Stimulated activated naive CD8-positive, alpha-beta T cell treated with anti-CD3 and anti-CD28 coated beads, Interleukin-15, amount 100 ng/mL, for 72 hours (primary cell): ENCODE data around the gene MAGOH.
"Not testable (repeated sequence)": the region's sequence is repeated elsewhere in the genome, so short reads cannot be mapped to it uniquely, and the experiment has no call there.

ENCODE experiments used
- ATAC-seq: fragments of 150-1000 bp; cut with Tn5 transposase; 2 replicates; pipeline ENCODE4 v1.10.0; 2021; ENCODE audit warnings: mild to moderate bottlenecking, moderate library complexity
- DNase-seq, 2 donors: peaks; one replicate each; pipeline ENCODE4 v3.0.0; 2021 to 2022
- H3K27ac Mint-ChIP-seq, 2 donors: one replicate each; pipeline ENCODE4 v1.8.0; 2022; ENCODE audit warnings: mild to moderate bottlenecking in 2 of 2, mixed read lengths in 2 of 2, moderate library complexity in 2 of 2
- H3K27me3 Mint-ChIP-seq: one replicate; pipeline ENCODE4 v1.8.0; 2022; ENCODE audit warnings: mixed read lengths
- H3K4me1 Mint-ChIP-seq: one replicate; pipeline ENCODE4 v1.8.0; 2022; ENCODE audit warnings: mild to moderate bottlenecking, mixed read lengths
- H3K4me3 Mint-ChIP-seq, 2 donors: one replicate each; pipeline ENCODE4 v1.8.0; 2022; ENCODE audit warnings: mild to moderate bottlenecking in 2 of 2, mixed read lengths in 2 of 2, moderate library complexity in 1 of 2
- H3K9me3 Mint-ChIP-seq, 2 donors: one replicate each; pipeline ENCODE4 v1.8.0; 2022; ENCODE audit warnings: mixed read lengths in 2 of 2

The MAGOH gene

GRCh38 chr1:53238197-53239155 lies at the start of gene MAGOH:
Gene MAGOH, minus strand, starts transcription at chr1:53238518. Its CDS starts 70 bp downstream, at chr1:53238448.
- H3K27ac Mint-ChIP-seq, result peak within 1 kb of the TSS; percentile 99
- ATAC-seq (peak; percentile 100), DNase-seq (peak; percentile 94 to 95)
- H3K4me3 Mint-ChIP-seq, result peak within 1 kb of the TSS; percentile 96 to 99
- H3K4me1 Mint-ChIP-seq, result peaks cover 35% of the 10 kb centered on the region
- no peaks in the 10 kb centered on the region for H3K27me3 Mint-ChIP-seq
- no peaks in the 10 kb centered on the region for H3K9me3 Mint-ChIP-seq

- Mint-ChIP-seq H3K4me3 (no peak overlapping the region), H3K4me1 (no peaks in the 10 kb centered on the region), H3K9me3 (no peaks in the 10 kb centered on the region), H3K27ac (peak overlapping the region; percentile 12 to 25), H3K27me3 (no peaks in the 10 kb centered on the region)
- ATAC-seq, result no peak
- DNase-seq, result no peak
These were observed 48.6 kb upstream of the MAGOH start for GRCh38 chr1:53286955-53287354.

- H3K27ac Mint-ChIP-seq, result no peak overlapping the region
- peak in 1 of 2 donors; percentile 73 for DNase-seq
- no peaks in the 10 kb centered on the region for H3K9me3 Mint-ChIP-seq
- no peaks in the 10 kb centered on the region for H3K4me1 Mint-ChIP-seq
- ATAC-seq, result peak; percentile 98
- H3K27me3 Mint-ChIP-seq, result no peaks in the 10 kb centered on the region
- H3K4me3 Mint-ChIP-seq, result peak overlapping the region in 1 of 2 donors; percentile 6
These were observed 47.8 kb upstream of the MAGOH start for GRCh38 chr1:53285969-53286760.

- ATAC-seq (no peak), DNase-seq (no peak)
- no peaks in the 10 kb centered on the region for H3K9me3 Mint-ChIP-seq
- H3K4me1 Mint-ChIP-seq, result no peaks in the 10 kb centered on the region
- H3K27me3 Mint-ChIP-seq, result no peaks in the 10 kb centered on the region
- no peak overlapping the region for H3K4me3 Mint-ChIP-seq
- H3K27ac Mint-ChIP-seq, result no peak overlapping the region
These were observed 47.2 kb upstream of the MAGOH start for GRCh38 chr1:53285546-53285945.

- no peaks in the 10 kb centered on the region for H3K27me3 Mint-ChIP-seq
- H3K9me3 Mint-ChIP-seq, result no peaks in the 10 kb centered on the region
- ATAC-seq (no peak), DNase-seq (no peak)
- no peak overlapping the region for H3K4me3 Mint-ChIP-seq
- H3K4me1 Mint-ChIP-seq, result no peaks in the 10 kb centered on the region
- H3K27ac Mint-ChIP-seq, result peak overlapping the region in 1 of 2 donors; percentile 58
These were observed 46.1 kb upstream of the MAGOH start for GRCh38 chr1:53284224-53285020.

- H3K4me3 Mint-ChIP-seq, ATAC-seq, H3K27ac Mint-ChIP-seq, H3K27me3 Mint-ChIP-seq, DNase-seq, H3K9me3 Mint-ChIP-seq, H3K4me1 Mint-ChIP-seq: not testable (repeated sequence)
These were observed 44.8 kb upstream of the MAGOH start for GRCh38 chr1:53283156-53283555.

- ATAC-seq (no peak), DNase-seq (no peak)
- no peaks in the 10 kb centered on the region for H3K27me3 Mint-ChIP-seq
- H3K4me1 Mint-ChIP-seq, result peaks cover 4% of the 10 kb centered on the region
- peak overlapping the region in 1 of 2 donors; percentile 87 for H3K27ac Mint-ChIP-seq
- H3K9me3 Mint-ChIP-seq, result no peaks in the 10 kb centered on the region
- no peak overlapping the region for H3K4me3 Mint-ChIP-seq
These were observed 42.8 kb upstream of the MAGOH start for GRCh38 chr1:53281133-53281532.

GRCh38 chr1:53280496-53280895 lies 42.2 kb upstream of the MAGOH start:
- Mint-ChIP-seq H3K9me3 (no peaks in the 10 kb centered on the region), H3K27ac (peak overlapping the region in 1 of 2 donors; percentile 59), H3K4me3 (no peak overlapping the region), H3K4me1 (peaks cover 4% of the 10 kb centered on the region), H3K27me3 (no peaks in the 10 kb centered on the region)
- ATAC-seq (no peak), DNase-seq (no peak)

- no peak for ATAC-seq
- no peaks in the 10 kb centered on the region for H3K9me3 Mint-ChIP-seq
- no peaks in the 10 kb centered on the region for H3K27me3 Mint-ChIP-seq
- no peak for DNase-seq
- no peak overlapping the region for H3K4me3 Mint-ChIP-seq
- peak overlapping the region in 1 of 2 donors; percentile 59 for H3K27ac Mint-ChIP-seq
- H3K4me1 Mint-ChIP-seq, result peaks cover 4% of the 10 kb centered on the region
These were observed 41.2 kb upstream of the MAGOH start for GRCh38 chr1:53279296-53280200.

- peak; percentile 68 to 69 for DNase-seq
- H3K27ac Mint-ChIP-seq, result peak overlapping the region; percentile 59 to 87
- no peaks in the 10 kb centered on the region for H3K27me3 Mint-ChIP-seq
- no peak overlapping the region for H3K4me3 Mint-ChIP-seq
- H3K9me3 Mint-ChIP-seq, result no peaks in the 10 kb centered on the region
- peaks cover 4% of the 10 kb centered on the region for H3K4me1 Mint-ChIP-seq
- ATAC-seq, result peak; percentile 72
These were observed 40.0 kb upstream of the MAGOH start for GRCh38 chr1:53278298-53278725.

GRCh38 chr1:53277326-53277725 lies 39.0 kb upstream of the MAGOH start:
- ATAC-seq (no peak), DNase-seq (no peak)
- no peaks in the 10 kb centered on the region for H3K9me3 Mint-ChIP-seq
- H3K27ac Mint-ChIP-seq, result no peak overlapping the region
- peaks cover 4% of the 10 kb centered on the region for H3K4me1 Mint-ChIP-seq
- H3K27me3 Mint-ChIP-seq, result no peaks in the 10 kb centered on the region
- H3K4me3 Mint-ChIP-seq, result no peak overlapping the region

- Mint-ChIP-seq H3K27ac (no peak overlapping the region), H3K4me1 (peaks cover 4% of the 10 kb centered on the region), H3K4me3 (no peak overlapping the region), H3K9me3 (no peaks in the 10 kb centered on the region), H3K27me3 (no peaks in the 10 kb centered on the region)
- DNase-seq, result no peak
- peak; percentile 27 for ATAC-seq
These were observed 38.6 kb upstream of the MAGOH start for GRCh38 chr1:53276902-53277281.

- no peaks in the 10 kb centered on the region for H3K27me3 Mint-ChIP-seq
- no peak overlapping the region for H3K4me3 Mint-ChIP-seq
- H3K27ac Mint-ChIP-seq, result no peak overlapping the region
- ATAC-seq (no peak), DNase-seq (no peak)
- no peaks in the 10 kb centered on the region for H3K9me3 Mint-ChIP-seq
- H3K4me1 Mint-ChIP-seq, result peaks cover 4% of the 10 kb centered on the region
These were observed 38.0 kb upstream of the MAGOH start for GRCh38 chr1:53276153-53276901.

- no peak for ATAC-seq
- no peak for DNase-seq
- Mint-ChIP-seq H3K27ac (no peak overlapping the region), H3K4me1 (peaks cover 4% of the 10 kb centered on the region), H3K27me3 (no peaks in the 10 kb centered on the region), H3K4me3 (no peak overlapping the region), H3K9me3 (no peaks in the 10 kb centered on the region)
These were observed 37.2 kb upstream of the MAGOH start for GRCh38 chr1:53275566-53275965.
